Mucosa of descending colon (tissue), 3 donors: ENCODE results near the gene TTC17. TPM values are rescaled to one million over a fixed set of nuclear protein-coding genes. Genes with fewer than 3 reads are reported as not detected.

Experiments
- ATAC-seq: fragments of 200-7000 bp; cut with Tn5 transposase; one replicate; pipeline ENCODE4 v1.9.1; 2020; ENCODE audit warnings: mild to moderate bottlenecking, moderate library complexity
- DNase-seq, 3 donors: peaks; one replicate each; pipeline ENCODE4 v3.0.0-alpha.2; 2020
- H3K36me3 ChIP-seq: fragments of 200-600 bp; one replicate; pipeline ENCODE4 v1.8.0; 2021; ENCODE audit warnings: low read depth, mild to moderate bottlenecking
- H3K4me1 ChIP-seq: fragments of 200-600 bp; one replicate; pipeline ENCODE4 v1.8.0; 2021; ENCODE audit warnings: low read depth, mild to moderate bottlenecking
- H3K4me3 ChIP-seq: fragments of 200-600 bp; one replicate; pipeline ENCODE4 v1.8.0; 2021; ENCODE audit warnings: mild to moderate bottlenecking
- H3K9me3 ChIP-seq: fragments of 200-600 bp; one replicate; pipeline ENCODE4 v1.8.0; 2021; ENCODE audit warnings: mild to moderate bottlenecking
- intact Hi-C, 2 donors: fragments of 100-400 bp; cut with DNase I in 1 of 2; cut with micrococcal nuclease in 1 of 2; formaldehyde crosslinking; loops; one replicate each; pipeline versions ENCODE4 v1.11.0 to v1.11.1; 2022; cut with DNase I, micrococcal nuclease
- total RNA-seq, 3 donors: library from RNA; stranded (reverse); fragmentation: NEBNext Ultra II Directional in 2 of 3; extraction: Animal tissue kit (Norgen Biotek cat#: 25700) in 2 of 3; gene quantifications; one replicate each; pipeline versions ENCODE4 v1.2.1 to v1.2.4, GENCODE V29; 2021 to 2023
- TF ChIP-seq, protein P1 (sequence below): fragments of 200-600 bp; IDR thresholded peaks from one replicate; pipeline ENCODE4 v1.8.0; 2022; ENCODE audit warnings: antibody characterized with exemption, mild to moderate bottlenecking
- donor health status: DM: no; HTN: no; CAD: no; lungs with moderate emphysema.
- donor health status: DM: no; HTN: no; CAD: no.
- donor health status: DM: no; HTN: yes; CAD: no.

Gene TTC17
- total RNA-seq, 3 donors from 2014 or later = 68.3 to 100 (median 78.7) TPM

DNA sequence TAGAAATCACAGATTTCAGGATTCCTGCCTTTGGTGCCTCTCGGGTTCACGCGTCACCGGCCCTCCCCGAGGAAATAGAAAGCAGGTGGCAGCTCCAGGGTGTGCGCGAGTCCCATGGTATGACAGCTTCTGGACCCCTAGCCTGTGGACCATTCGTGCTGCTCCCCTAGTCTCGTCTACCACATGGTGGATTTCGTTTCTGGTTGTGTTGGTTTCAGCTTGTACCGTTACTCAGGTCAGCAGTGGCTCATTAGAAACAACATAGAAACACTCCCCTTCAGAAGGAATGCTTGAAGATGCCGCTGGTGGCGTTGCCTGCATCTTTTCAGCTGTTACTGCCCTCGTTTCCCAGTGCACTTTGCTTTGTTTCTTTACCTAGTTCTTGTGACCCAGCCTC lies 700 bp downstream of the TTC17 start:
- peak in 1 of 3 donors; percentile 49 for DNase-seq
- H3K4me3 ChIP-seq = peak overlapping the region; percentile 98
- H3K9me3 ChIP-seq = no peaks in the 10 kb centered on the region
- no peaks in the 10 kb centered on the region for H3K36me3 ChIP-seq
- TF ChIP-seq, protein P1, sequence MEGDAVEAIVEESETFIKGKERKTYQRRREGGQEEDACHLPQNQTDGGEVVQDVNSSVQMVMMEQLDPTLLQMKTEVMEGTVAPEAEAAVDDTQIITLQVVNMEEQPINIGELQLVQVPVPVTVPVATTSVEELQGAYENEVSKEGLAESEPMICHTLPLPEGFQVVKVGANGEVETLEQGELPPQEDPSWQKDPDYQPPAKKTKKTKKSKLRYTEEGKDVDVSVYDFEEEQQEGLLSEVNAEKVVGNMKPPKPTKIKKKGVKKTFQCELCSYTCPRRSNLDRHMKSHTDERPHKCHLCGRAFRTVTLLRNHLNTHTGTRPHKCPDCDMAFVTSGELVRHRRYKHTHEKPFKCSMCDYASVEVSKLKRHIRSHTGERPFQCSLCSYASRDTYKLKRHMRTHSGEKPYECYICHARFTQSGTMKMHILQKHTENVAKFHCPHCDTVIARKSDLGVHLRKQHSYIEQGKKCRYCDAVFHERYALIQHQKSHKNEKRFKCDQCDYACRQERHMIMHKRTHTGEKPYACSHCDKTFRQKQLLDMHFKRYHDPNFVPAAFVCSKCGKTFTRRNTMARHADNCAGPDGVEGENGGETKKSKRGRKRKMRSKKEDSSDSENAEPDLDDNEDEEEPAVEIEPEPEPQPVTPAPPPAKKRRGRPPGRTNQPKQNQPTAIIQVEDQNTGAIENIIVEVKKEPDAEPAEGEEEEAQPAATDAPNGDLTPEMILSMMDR = no peak
- intact Hi-C loops = no loop called here
- peak; percentile 58 for ATAC-seq
- H3K4me1 ChIP-seq = peaks cover 23% of the 10 kb centered on the region

DNA sequence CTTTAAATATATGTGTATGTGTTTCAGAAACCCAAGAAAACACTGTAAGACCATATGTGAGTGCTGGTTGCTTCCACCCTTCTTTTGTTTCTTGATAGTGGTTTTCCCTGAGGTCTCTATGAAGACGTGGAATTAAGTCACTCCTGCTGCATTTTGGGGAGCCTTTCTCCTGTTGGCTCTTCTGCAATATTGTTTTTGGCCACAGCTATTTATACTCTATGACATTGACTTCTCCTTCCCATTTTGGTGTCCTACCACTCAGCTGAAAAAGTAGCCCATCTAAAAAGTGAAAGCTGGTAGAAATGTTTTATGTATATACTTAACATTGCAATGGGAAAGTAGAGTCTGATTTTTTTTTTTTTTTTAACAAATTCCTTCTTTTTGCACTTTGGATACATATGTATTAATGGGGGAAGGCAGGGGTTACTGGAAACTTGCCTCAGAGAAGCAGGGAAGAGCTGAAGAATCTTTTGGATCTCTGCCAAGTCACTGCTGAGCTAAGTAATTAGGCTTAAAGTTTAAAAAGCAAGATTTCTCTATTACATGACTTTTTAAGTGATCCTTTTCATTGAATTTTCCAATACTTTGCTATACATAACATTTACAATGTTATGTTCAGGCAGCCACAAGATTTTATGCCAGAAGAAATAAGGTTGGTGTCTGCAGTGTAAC lies 1.8 kb downstream of the TTC17 start:
- no peak overlapping the region for H3K4me3 ChIP-seq
- H3K9me3 ChIP-seq = no peaks in the 10 kb centered on the region
- intact Hi-C loops = no loop called here
- TF ChIP-seq, protein P1 = no peak
- peaks cover 23% of the 10 kb centered on the region for H3K4me1 ChIP-seq
- ATAC-seq (no peak), DNase-seq (no peak)
- no peaks in the 10 kb centered on the region for H3K36me3 ChIP-seq

DNA sequence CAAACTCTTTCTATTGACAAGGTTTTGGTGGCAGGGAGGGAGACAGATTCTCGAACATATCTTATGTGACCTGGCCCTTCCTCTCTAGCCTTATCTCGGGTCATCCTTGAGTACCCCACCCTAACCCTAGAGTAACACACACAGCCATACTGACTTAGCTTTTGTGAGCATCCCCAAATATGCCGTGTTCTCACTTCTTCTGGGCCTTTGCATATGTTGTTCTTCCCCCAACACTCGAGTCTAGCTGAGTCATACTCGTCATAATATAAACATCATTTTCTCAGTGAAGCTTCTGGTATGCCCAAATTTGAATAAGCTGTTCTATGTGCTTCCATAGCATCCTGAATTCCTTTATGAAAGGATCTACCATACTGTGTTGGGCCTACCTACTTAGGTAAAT lies 8.0 kb downstream of the TTC17 start:
- Histone ChIP-seq H3K4me1 (peaks cover 11% of the 10 kb centered on the region), H3K36me3 (no peaks in the 10 kb centered on the region)
- intact Hi-C loops = no loop called here

DNA sequence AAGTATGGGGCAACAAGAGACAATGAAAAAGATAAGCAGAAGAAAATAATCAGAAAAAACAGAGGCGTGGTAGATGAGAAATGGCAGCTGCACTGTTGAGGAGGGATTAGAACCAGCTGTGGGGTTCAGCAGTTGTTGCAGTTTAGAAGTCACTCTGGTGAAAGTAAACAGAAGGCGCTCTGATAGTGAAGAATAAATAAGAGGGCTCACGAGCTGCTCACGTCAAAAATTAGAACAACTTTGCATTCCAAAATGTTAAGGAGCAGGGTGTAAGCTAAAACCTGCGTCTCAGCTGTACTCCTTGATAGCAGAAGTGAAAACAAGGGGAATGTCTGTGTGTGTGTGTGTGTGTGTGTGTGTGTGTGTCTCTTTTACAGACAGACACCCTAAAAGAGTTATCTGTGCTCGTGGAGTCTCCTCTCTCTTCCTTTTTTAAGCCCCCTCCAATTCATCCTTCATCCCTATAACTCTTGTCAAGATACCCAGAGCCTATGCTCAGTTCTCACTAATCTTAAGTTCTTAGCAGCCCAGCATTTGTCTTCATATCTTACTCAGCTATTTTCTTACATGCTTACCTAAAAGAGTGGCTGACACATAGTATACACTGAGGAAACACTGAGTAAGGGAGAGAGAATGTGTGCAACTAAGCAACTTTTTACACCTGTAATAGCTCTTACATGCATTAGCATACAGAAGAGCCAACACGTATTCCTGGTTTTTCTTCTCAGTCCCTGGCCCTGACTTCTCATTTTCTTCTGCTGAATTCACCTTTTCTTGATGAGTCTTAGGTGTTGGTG lies 8.9 kb downstream of the TTC17 start:
- peak; percentile 27 for ATAC-seq

More for the DNA sequence above, 8.0 kb downstream of the TTC17 start:
- Histone ChIP-seq H3K4me3 (no peak overlapping the region), H3K9me3 (no peaks in the 10 kb centered on the region)
- TF ChIP-seq, protein P1 = no peak
- DNase-seq (no peak), ATAC-seq (no peak)

DNA sequence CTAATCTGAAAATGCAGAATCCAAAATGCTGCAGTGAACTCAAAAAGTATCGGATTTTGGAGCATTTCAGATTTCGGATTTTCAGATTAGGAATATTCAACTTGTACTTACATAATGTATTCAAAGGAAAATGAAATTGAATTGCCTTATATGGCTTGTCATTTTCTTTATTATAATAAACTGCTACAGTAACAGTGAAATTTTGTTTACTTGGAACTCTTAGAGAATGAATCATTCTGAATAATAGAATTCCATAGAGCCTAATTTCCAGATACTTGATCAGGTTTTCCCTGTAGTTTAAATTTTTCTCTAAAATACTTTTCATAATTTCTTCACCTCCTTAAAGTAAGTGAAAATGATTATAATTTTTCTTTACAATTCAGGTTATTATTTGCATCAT lies 17.3 kb downstream of the TTC17 start:
- Histone ChIP-seq H3K4me3 (no peak overlapping the region), H3K9me3 (no peaks in the 10 kb centered on the region), H3K36me3 (no peaks in the 10 kb centered on the region), H3K4me1 (peaks cover 9% of the 10 kb centered on the region)
- ATAC-seq (no peak), DNase-seq (no peak)
- intact Hi-C loops = no loop called here
- TF ChIP-seq, protein P1 = no peak

More for the DNA sequence above, 8.9 kb downstream of the TTC17 start:
- Histone ChIP-seq H3K9me3 (no peaks in the 10 kb centered on the region), H3K4me3 (no peak overlapping the region), H3K4me1 (peaks cover 11% of the 10 kb centered on the region), H3K36me3 (no peaks in the 10 kb centered on the region)
- TF ChIP-seq, protein P1 = no peak
- intact Hi-C loops = no loop called here
- no peak for DNase-seq
